NCI-H526 treated with DMSO at 0.1 percent for 48 hours (cell line): ENCODE data around the gene LY9.

ENCODE experiments used
- DNase-seq: peaks from one replicate; lab custom pipeline; 2025; lab: John Stamatoyannopoulos, UW

LY9 gene

DNA sequence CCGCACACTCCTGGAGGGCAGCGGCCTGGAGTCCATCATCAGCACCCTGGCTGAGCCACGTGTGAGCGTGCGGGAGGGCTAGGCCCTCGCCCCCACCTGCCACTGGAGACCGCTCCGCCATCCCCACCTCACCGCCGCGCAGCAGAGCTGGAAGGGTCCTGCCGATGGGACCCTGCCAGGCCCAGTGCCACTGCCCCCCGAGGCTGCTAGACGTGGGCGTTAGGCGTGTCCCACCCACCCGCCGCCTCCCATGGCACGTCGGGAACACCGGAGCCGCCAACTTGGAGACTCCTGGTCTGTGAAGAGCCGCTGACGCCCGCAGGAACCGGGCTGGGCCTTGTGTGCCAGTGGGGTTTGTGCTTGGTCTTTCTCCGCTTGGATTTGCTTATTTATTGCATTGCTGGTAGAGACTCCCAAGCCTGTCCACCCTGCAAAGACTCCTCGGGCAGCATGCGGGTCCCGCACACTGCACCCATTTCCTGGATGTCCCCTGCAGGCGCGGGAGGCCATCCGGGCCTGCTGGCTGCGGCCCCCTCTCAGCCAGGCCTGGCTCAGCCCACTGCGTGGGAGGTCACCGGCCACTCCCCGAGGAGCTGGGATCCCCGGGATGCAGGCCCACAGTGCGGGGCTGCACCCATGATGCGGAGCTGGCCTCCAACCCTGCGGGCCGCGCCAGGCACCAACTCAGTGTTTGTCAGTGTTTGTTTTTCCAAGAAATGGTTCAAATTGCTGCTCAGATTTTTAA is 6.0 kb downstream of the LY9 start:
- no peak for DNase-seq

GRCh38 chr1:160806109-160806665 is 10.2 kb downstream of the LY9 start:
- DNase-seq = no peak

GRCh38 chr1:160806784-160807183 is 10.8 kb downstream of the LY9 start:
- no peak for DNase-seq

- DNase-seq = no peak
Observed at GRCh38 chr1:160807247-160807646, 11.3 kb downstream of the LY9 start.

DNA sequence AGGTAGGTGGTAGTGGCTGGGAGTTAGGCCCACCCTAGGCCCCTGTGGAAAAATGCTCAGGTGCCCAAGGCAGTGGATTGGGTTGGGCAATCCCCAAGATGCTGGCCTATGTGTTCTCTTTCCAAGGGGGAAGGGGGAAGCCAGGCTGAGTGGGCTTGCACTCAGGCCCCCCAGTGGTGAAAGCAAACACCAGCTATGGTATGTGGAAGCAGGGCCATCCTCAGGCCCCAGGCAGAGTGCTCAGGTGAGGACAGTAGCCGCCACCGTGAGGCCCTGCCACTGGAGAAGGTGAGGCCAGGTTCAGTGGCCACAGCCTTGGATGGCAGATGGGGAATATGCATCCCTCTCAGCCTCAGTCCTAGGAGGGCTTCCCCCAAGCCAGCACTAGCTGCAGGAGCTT is 11.8 kb downstream of the LY9 start:
- DNase-seq = no peak

GRCh38 chr1:160808289-160808688 is 12.3 kb downstream of the LY9 start:
- no peak for DNase-seq

- no peak for DNase-seq
Observed at GRCh38 chr1:160810486-160810885, 14.5 kb downstream of the LY9 start.

DNA sequence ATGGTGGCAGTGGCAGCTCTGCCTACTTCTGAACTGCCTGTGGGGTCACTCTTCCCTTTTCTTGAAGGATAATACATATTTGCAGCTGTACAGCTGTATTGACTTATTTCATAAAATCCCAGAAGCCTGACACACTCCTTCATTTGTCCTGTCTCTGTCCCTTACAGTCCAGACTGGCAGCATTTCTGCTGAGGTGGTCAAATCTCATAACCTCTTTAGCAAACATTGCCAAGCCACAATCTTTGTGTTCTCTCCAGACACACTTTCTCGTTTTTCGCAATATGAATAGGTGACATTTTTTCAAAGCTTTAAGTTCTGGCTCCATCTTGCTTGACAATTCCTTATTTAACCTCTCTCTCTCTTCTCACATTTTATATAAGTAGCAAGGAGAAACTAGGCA is 15.2 kb downstream of the LY9 start:
- DNase-seq = no peak

DNA sequence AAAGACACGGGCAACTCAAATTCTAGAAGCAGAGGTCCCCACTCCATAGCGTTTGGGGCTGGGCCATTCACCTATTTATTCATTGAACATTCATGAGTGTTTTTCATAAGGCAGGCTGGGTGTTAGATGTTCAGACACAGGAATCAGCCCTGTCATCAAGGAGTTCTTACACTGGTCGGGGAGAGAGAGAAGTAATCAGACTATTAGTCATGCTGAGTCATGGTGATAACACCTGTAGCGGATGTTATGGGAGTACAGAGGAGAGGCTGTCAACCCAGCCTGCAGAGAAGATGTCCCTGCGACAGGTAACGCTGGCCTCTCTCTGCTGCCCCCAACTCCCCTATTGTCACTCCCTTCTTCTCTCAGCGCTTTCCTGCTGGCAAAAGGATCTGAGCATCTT is 17.2 kb downstream of the LY9 start:
- DNase-seq = no peak

- DNase-seq = no peak
Observed at GRCh38 chr1:160814316-160814715, 18.3 kb downstream of the LY9 start.

- DNase-seq = no peak
Observed at GRCh38 chr1:160814856-160815255, 18.9 kb downstream of the LY9 start.

GRCh38 chr1:160818207-160818937 is 22.4 kb downstream of the LY9 start:
- no peak for DNase-seq

DNA sequence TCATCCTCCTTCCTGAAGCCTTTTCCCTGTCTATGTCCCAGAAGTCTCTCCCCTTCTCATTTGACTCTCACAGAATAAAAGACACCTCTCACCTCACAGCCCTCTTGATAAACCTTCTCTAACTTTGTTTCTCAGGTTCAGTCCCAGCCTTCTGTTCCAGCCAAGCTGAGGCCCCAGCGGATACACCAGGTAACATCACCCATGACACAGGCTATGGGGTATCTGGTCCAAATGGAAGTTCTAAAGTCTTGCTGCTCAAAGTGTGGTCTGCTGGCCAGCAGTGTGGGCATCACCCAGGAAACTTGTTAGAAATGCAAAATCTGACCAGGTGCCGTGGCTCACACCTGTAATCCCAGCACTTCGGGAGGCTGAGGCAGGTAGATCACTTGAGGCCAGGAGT is 23.2 kb downstream of the LY9 start:
- DNase-seq = no peak

GRCh38 chr1:160821627-160822026 is 25.7 kb downstream of the LY9 start:
- DNase-seq = no peak

- no peak for DNase-seq
Observed at GRCh38 chr1:160823296-160823695, 27.3 kb downstream of the LY9 start.

- DNase-seq = no peak
Observed at GRCh38 chr1:160826546-160826945, 30.6 kb downstream of the LY9 start.

DNA sequence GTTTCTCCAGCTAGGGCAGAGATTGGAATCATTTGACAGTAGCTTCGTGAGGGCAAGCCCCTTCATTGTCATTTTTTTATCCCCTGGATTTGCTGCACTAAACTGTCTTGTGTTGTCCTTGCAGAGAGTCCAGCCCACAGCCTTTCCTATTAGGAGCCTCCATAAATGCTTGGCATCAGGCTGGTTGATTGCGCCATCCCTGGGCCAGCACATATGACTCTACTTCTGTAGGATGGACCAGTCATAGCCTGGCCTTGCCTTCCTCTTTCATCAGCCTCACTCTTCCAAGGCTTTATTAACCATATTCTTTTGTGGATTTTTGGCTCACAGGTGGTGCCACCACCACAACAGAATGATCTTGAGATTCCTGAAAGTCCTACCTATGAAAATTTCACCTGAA is 31.4 kb downstream of the LY9 start:
- DNase-seq = no peak

GRCh38 chr1:160829766-160830165 is 33.8 kb downstream of the LY9 start:
- no peak for DNase-seq

DNA sequence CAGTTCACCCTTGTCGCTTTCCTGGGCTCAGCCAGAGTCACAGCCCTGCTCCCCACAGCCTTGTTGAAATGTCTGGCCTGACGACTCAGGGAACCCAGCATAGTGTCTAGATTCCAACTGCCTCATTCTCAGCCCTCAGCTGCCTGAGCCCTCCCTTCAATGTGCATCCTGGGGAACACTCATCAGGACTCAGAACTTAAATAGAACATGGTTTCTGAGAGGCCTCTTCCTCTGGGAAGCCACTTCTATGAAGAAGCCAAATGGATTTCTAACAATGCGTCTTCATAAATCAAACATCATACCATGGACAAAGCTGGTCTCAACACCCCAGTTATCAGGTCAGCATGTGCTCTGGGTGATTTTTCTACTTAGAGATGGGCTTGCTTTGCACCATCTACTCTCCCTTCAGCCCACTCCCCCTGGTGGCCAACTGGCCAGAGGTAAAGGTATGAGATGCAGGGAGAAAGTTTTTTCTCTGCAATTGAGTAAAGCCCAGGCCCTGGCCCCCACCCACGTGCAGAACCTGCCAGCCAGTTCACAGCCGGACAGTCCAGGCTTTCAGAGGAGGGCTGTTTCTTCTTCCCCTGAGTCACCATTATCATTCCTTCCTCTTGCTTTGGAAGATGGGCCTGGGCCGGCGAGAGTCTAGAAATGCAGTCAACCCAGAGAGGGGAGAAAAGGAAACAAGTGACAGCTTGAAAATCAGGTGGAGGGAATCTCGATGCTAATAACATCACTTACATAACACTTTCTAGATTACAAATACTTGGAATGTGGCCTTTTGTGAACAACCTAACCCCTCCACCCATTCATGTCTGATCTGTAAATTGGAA is 34.6 kb downstream of the LY9 start:
- DNase-seq = peak; percentile 61

- DNase-seq = peak; percentile 21
Observed at GRCh38 chr1:160834945-160835565, 39.1 kb downstream of the LY9 start.

GRCh38 chr1:160835751-160836150 is 39.8 kb downstream of the LY9 start:
- DNase-seq = no peak

DNA sequence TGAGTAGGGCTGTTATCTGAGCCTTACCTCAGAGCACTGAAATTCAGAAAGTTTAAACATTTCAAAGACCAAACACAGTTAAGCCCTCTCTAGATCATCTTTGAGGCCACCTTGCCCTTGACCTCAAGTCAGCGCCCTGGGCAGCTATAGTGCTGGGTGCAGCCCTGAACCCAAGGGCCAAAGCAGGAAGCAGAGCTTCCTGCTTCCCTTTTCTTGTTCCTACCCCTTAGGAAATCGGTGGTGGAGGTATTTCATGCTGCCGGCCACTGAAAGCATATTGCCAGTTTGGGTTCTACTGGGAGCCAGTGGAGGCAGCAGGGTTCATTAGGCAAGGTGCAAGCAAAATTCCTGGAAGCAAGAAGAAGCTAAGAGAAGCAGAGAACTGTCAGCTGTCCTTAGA is 40.6 kb downstream of the LY9 start:
- DNase-seq = no peak
